HG02571 (cell line): Measurements from ENCODE around the gene OXCT2.
A peak's percentile ranks its signal among the peaks of the same experiment; 100 is the strongest.
"Not testable (repeated sequence)": the region's sequence is repeated elsewhere in the genome, so short reads cannot be mapped to it uniquely, and the experiment has no call there.

Source experiments
- ATAC-seq: cut with Tn5 transposase; IDR thresholded peaks from one replicate; pipeline ENCODE4 v1.9.1; 2021; ENCODE audit warnings: mild to moderate bottlenecking, moderate library complexity; ENCODE audit not compliant: unreplicated experiment

Gene OXCT2

GRCh38 chr1:39787964-39788363 is 16.8 kb upstream of the OXCT2 start:
- not testable (repeated sequence) for ATAC-seq

- no peak for ATAC-seq
Observed at GRCh38 chr1:39787468-39787867, 16.3 kb upstream of the OXCT2 start.

GRCh38 chr1:39787108-39787375 is 15.9 kb upstream of the OXCT2 start:
- not testable (repeated sequence) for ATAC-seq

GRCh38 chr1:39786303-39787107 is 15.4 kb upstream of the OXCT2 start:
- not testable (repeated sequence) for ATAC-seq

GRCh38 chr1:39782685-39783084 is 11.5 kb upstream of the OXCT2 start:
- not testable (repeated sequence) for ATAC-seq

GRCh38 chr1:39782103-39782502 is 11.0 kb upstream of the OXCT2 start:
- no peak for ATAC-seq

- no peak for ATAC-seq
Observed at GRCh38 chr1:39781349-39781715, 10.2 kb upstream of the OXCT2 start.

GRCh38 chr1:39779821-39780220 is 8.7 kb upstream of the OXCT2 start:
- no peak for ATAC-seq

- no peak for ATAC-seq
Observed at GRCh38 chr1:39779137-39779536, 8.0 kb upstream of the OXCT2 start.

- not testable (repeated sequence) for ATAC-seq
Observed at GRCh38 chr1:39778463-39779099, 7.4 kb upstream of the OXCT2 start.

GRCh38 chr1:39777896-39778295 is 6.7 kb upstream of the OXCT2 start:
- not testable (repeated sequence) for ATAC-seq

- no peak for ATAC-seq
Observed at GRCh38 chr1:39777306-39777705, 6.2 kb upstream of the OXCT2 start.

- no peak for ATAC-seq
Observed at GRCh38 chr1:39776886-39777285, 5.7 kb upstream of the OXCT2 start.

- ATAC-seq = peak; percentile 58
Observed at GRCh38 chr1:39776400-39776713, 5.2 kb upstream of the OXCT2 start.

GRCh38 chr1:39775676-39776399 is 4.7 kb upstream of the OXCT2 start:
- ATAC-seq = peak; percentile 18

GRCh38 chr1:39775141-39775540 is 4.0 kb upstream of the OXCT2 start:
- ATAC-seq = not testable (repeated sequence)

GRCh38 chr1:39773369-39773979 is 2.3 kb upstream of the OXCT2 start:
- ATAC-seq = not testable (repeated sequence)

GRCh38 chr1:39770100-39771021 is 787 bp downstream of the OXCT2 start:
- ATAC-seq = not testable (repeated sequence)

- ATAC-seq = not testable (repeated sequence)
Observed at GRCh38 chr1:39769502-39769901, 1.6 kb downstream of the OXCT2 start.

- not testable (repeated sequence) for ATAC-seq
Observed at GRCh38 chr1:39766466-39766865, 4.7 kb downstream of the OXCT2 start.

- ATAC-seq = not testable (repeated sequence)
Observed at GRCh38 chr1:39764512-39764911, 6.6 kb downstream of the OXCT2 start.
